ENCODE results near the gene F5. TPM values are rescaled to one million over a fixed set of nuclear protein-coding genes. Genes with fewer than 3 reads are reported as not detected.

F5 gene
- total and polyA plus RNA-seq, 4 donors: 1.5 to 8.4 (median 4.4) TPM

- DNase-seq (ENCODE audit: low read depth in 4 of 6, low spot score in 6 of 6): peak; percentile 94 to 100 (median 98)
Observed at GRCh38 chr1:169485431-169486280, 100.6 kb downstream of the F5 start, which contains the start of gene SLC19A2. Gene SLC19A2 (minus strand): TSS chr1:169485944. CDS start chr1:169485766, 178 bp downstream.

GRCh38 chr1:169484683-169485430 is 101.4 kb downstream of the F5 start:
- 0% methylated on average over 12 of the region's 15 CpGs for WGBS (ENCODE audit: insufficient coverage)
- H3K4me3 ChIP-seq (ENCODE audit: low read depth, low read length): peak overlapping the region; percentile 60
- peaks cover 4% of the 10 kb centered on the region for H3K4me1 ChIP-seq (ENCODE audit: control insufficient read depth, insufficient read depth, low read length)
- peak overlapping the region; percentile 95 for H3K27ac ChIP-seq (ENCODE audit: low read depth, low read length)
- H3K9me3 ChIP-seq (ENCODE audit: control insufficient read depth, insufficient read depth, low read length): no peaks in the 10 kb centered on the region
- H3K27me3 ChIP-seq (ENCODE audit: control insufficient read depth, insufficient read depth, low read length): no peaks in the 10 kb centered on the region
- DNase-seq (ENCODE audit: low read depth in 4 of 6, low spot score in 6 of 6): peak in 3 of 6 donors; percentile 6 to 79 (median 52)
- no peaks in the 10 kb centered on the region for H3K36me3 ChIP-seq (ENCODE audit: control insufficient read depth, insufficient read depth, low read length)

More at GRCh38 chr1:169485431-169486280, 100.6 kb downstream of the F5 start, which contains the start of gene SLC19A2:
- Histone ChIP-seq H3K4me1 (ENCODE audit: control insufficient read depth, insufficient read depth, low read length) (peaks cover 4% of the 10 kb centered on the region), H3K27ac (ENCODE audit: low read depth, low read length) (peak within 1 kb of the TSS; percentile 95), H3K27me3 (ENCODE audit: control insufficient read depth, insufficient read depth, low read length) (no peaks in the 10 kb centered on the region), H3K9me3 (ENCODE audit: control insufficient read depth, insufficient read depth, low read length) (no peaks in the 10 kb centered on the region), H3K4me3 (ENCODE audit: low read depth, low read length) (peak within 1 kb of the TSS; percentile 60), H3K36me3 (ENCODE audit: control insufficient read depth, insufficient read depth, low read length) (no peaks in the 10 kb centered on the region)
- WGBS (ENCODE audit: insufficient coverage): under 1% methylated on average over 84 of the region's 85 CpGs

- H3K4me1 ChIP-seq (ENCODE audit: control insufficient read depth, insufficient read depth, low read length): peaks cover 4% of the 10 kb centered on the region
- H3K36me3 ChIP-seq (ENCODE audit: control insufficient read depth, insufficient read depth, low read length): no peaks in the 10 kb centered on the region
- peak in 1 of 6 donors; percentile 1 for DNase-seq (ENCODE audit: low read depth in 4 of 6, low spot score in 6 of 6)
- no peak overlapping the region for H3K4me3 ChIP-seq (ENCODE audit: low read depth, low read length)
- no peaks in the 10 kb centered on the region for H3K27me3 ChIP-seq (ENCODE audit: control insufficient read depth, insufficient read depth, low read length)
- no peaks in the 10 kb centered on the region for H3K9me3 ChIP-seq (ENCODE audit: control insufficient read depth, insufficient read depth, low read length)
- peak overlapping the region; percentile 18 for H3K27ac ChIP-seq (ENCODE audit: low read depth, low read length)
- WGBS (ENCODE audit: insufficient coverage): 67% methylated on average over 1 of the region's 4 CpGs
Observed at GRCh38 chr1:169484101-169484500, 102.2 kb downstream of the F5 start.

GRCh38 chr1:169483500-169483966 is 102.7 kb downstream of the F5 start:
- H3K27me3 ChIP-seq (ENCODE audit: control insufficient read depth, insufficient read depth, low read length): no peaks in the 10 kb centered on the region
- peak overlapping the region; percentile 18 for H3K27ac ChIP-seq (ENCODE audit: low read depth, low read length)
- no peak overlapping the region for H3K4me3 ChIP-seq (ENCODE audit: low read depth, low read length)
- DNase-seq (ENCODE audit: low read depth in 4 of 6, low spot score in 6 of 6): peak in 2 of 6 donors; percentile 17 to 22
- 31% methylated on average over 4 of the region's 5 CpGs for WGBS (ENCODE audit: insufficient coverage)
- no peaks in the 10 kb centered on the region for H3K9me3 ChIP-seq (ENCODE audit: control insufficient read depth, insufficient read depth, low read length)
- peaks cover 4% of the 10 kb centered on the region for H3K4me1 ChIP-seq (ENCODE audit: control insufficient read depth, insufficient read depth, low read length)
- no peaks in the 10 kb centered on the region for H3K36me3 ChIP-seq (ENCODE audit: control insufficient read depth, insufficient read depth, low read length)

- Histone ChIP-seq H3K27ac (ENCODE audit: low read depth, low read length) (no peak overlapping the region), H3K36me3 (ENCODE audit: control insufficient read depth, insufficient read depth, low read length) (peaks cover 3% of the 10 kb centered on the region), H3K9me3 (ENCODE audit: control insufficient read depth, insufficient read depth, low read length) (no peaks in the 10 kb centered on the region), H3K27me3 (ENCODE audit: control insufficient read depth, insufficient read depth, low read length) (no peaks in the 10 kb centered on the region), H3K4me3 (ENCODE audit: low read depth, low read length) (no peak overlapping the region), H3K4me1 (ENCODE audit: control insufficient read depth, insufficient read depth, low read length) (no peaks in the 10 kb centered on the region)
- no CpG with 5 or more reads among the region's 1 CpG for WGBS (ENCODE audit: insufficient coverage)
- DNase-seq (ENCODE audit: low read depth in 4 of 6, low spot score in 6 of 6): no peak
Observed at GRCh38 chr1:169479363-169480066, 106.8 kb downstream of the F5 start.

GRCh38 chr1:169478094-169478672 is 108.1 kb downstream of the F5 start:
- Histone ChIP-seq H3K36me3 (ENCODE audit: control insufficient read depth, insufficient read depth, low read length) (peaks cover 3% of the 10 kb centered on the region), H3K27ac (ENCODE audit: low read depth, low read length) (no peak overlapping the region), H3K27me3 (ENCODE audit: control insufficient read depth, insufficient read depth, low read length) (no peaks in the 10 kb centered on the region), H3K4me1 (ENCODE audit: control insufficient read depth, insufficient read depth, low read length) (no peaks in the 10 kb centered on the region), H3K9me3 (ENCODE audit: control insufficient read depth, insufficient read depth, low read length) (no peaks in the 10 kb centered on the region), H3K4me3 (ENCODE audit: low read depth, low read length) (no peak overlapping the region)
- DNase-seq (ENCODE audit: low read depth in 4 of 6, low spot score in 6 of 6): no peak
- WGBS (ENCODE audit: insufficient coverage): 96% methylated on average over 3 of the region's 5 CpGs

- no peaks in the 10 kb centered on the region for H3K4me1 ChIP-seq (ENCODE audit: control insufficient read depth, insufficient read depth, low read length)
- DNase-seq (ENCODE audit: low read depth in 4 of 6, low spot score in 6 of 6): no peak
- H3K4me3 ChIP-seq (ENCODE audit: low read depth, low read length): no peak overlapping the region
- no peak overlapping the region for H3K27ac ChIP-seq (ENCODE audit: low read depth, low read length)
- no peaks in the 10 kb centered on the region for H3K9me3 ChIP-seq (ENCODE audit: control insufficient read depth, insufficient read depth, low read length)
- 83% methylated on average over 1 of the region's 3 CpGs for WGBS (ENCODE audit: insufficient coverage)
- peaks cover 3% of the 10 kb centered on the region for H3K36me3 ChIP-seq (ENCODE audit: control insufficient read depth, insufficient read depth, low read length)
- H3K27me3 ChIP-seq (ENCODE audit: control insufficient read depth, insufficient read depth, low read length): no peaks in the 10 kb centered on the region
Observed at GRCh38 chr1:169475806-169476387, 110.4 kb downstream of the F5 start.

- H3K4me3 ChIP-seq (ENCODE audit: low read depth, low read length): no peak overlapping the region
- H3K4me1 ChIP-seq (ENCODE audit: control insufficient read depth, insufficient read depth, low read length): no peaks in the 10 kb centered on the region
- DNase-seq (ENCODE audit: low read depth in 4 of 6, low spot score in 6 of 6): no peak
- H3K27me3 ChIP-seq (ENCODE audit: control insufficient read depth, insufficient read depth, low read length): no peaks in the 10 kb centered on the region
- H3K27ac ChIP-seq (ENCODE audit: low read depth, low read length): no peak overlapping the region
- H3K36me3 ChIP-seq (ENCODE audit: control insufficient read depth, insufficient read depth, low read length): peaks cover 3% of the 10 kb centered on the region
- H3K9me3 ChIP-seq (ENCODE audit: control insufficient read depth, insufficient read depth, low read length): no peaks in the 10 kb centered on the region
- no CpG with 5 or more reads among the region's 1 CpG for WGBS (ENCODE audit: insufficient coverage)
Observed at GRCh38 chr1:169474302-169474995, 111.8 kb downstream of the F5 start.
